Breast epithelium (tissue), 3 donors: ENCODE data around the gene NUMB.

Source experiments
- POLR2A ChIP-seq: fragments of 450-650 bp; IDR thresholded peaks from one replicate; pipeline ENCODE4 v1.6.1; 2016; ENCODE audit warnings: antibody characterized with exemption, mild to moderate bottlenecking, moderate library complexity
- POLR2AphosphoS5 ChIP-seq, 3 donors: sonication (generic); formaldehyde crosslinking; IDR thresholded peaks; one replicate each; pipeline ENCODE4 v1.6.1; 2017; ENCODE audit warnings: antibody characterized with exemption in 3 of 3
- TF ChIP-seq, protein P1 (sequence below), 3 donors: fragments of 450-650 bp; IDR thresholded peaks; one replicate each; pipeline ENCODE4 v1.5.1; 2016 to 2017; ENCODE audit warnings: antibody characterized with exemption in 3 of 3, mild to moderate bottlenecking in 3 of 3, moderate library complexity in 3 of 3

DNA sequence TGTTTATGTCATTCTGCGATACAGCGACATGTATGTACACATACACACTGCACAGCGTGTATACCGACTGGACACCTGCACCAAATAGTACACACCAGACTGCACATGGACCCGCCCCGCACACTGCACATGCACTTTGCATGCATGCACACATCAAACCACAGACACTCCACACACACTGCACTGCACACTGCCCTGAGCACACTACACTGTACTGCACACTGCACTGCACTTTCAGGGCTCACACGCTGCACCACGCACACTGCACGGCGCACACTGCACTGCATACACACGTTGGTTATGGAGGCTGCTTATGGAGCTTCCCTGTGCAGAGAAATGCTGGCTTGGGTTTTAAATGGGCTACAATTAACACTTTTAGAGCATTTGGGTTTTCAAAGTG is 219.4 kb downstream of the NUMB start:
- TF ChIP-seq, protein P1, sequence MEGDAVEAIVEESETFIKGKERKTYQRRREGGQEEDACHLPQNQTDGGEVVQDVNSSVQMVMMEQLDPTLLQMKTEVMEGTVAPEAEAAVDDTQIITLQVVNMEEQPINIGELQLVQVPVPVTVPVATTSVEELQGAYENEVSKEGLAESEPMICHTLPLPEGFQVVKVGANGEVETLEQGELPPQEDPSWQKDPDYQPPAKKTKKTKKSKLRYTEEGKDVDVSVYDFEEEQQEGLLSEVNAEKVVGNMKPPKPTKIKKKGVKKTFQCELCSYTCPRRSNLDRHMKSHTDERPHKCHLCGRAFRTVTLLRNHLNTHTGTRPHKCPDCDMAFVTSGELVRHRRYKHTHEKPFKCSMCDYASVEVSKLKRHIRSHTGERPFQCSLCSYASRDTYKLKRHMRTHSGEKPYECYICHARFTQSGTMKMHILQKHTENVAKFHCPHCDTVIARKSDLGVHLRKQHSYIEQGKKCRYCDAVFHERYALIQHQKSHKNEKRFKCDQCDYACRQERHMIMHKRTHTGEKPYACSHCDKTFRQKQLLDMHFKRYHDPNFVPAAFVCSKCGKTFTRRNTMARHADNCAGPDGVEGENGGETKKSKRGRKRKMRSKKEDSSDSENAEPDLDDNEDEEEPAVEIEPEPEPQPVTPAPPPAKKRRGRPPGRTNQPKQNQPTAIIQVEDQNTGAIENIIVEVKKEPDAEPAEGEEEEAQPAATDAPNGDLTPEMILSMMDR (IDR thresholded peaks at IDR 0.05): no peak
- no peak for TF ChIP-seq POLR2A
- TF ChIP-seq POLR2AphosphoS5 (IDR thresholded peaks at IDR 0.05): no peak
